Measurements from ENCODE around the gene NRP1.
A peak's percentile ranks its signal among the peaks of the same experiment; 100 is the strongest.
"Not testable (repeated sequence)": the region's sequence is repeated elsewhere in the genome, so short reads cannot be mapped to it uniquely, and the experiment has no call there.

Gene NRP1

DNA sequence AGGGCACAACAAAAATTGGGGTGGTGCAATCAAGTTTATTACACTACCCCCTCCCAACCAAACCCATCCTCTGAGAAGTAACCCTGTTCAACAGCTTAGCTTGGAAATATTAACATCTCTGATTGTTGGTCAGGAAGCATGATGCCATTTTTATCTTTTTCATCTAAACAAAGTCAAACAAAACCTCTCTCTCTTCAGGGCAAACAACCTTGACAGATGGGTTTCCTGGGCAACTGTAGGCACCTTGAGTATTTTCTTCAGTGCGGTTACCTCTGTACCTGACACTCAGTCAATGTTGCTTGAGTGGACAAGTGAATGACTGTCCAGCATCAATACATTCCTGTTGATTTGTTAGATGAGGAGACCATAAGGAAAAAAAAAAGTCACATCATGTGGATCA, 183.6 kb downstream of the NRP1 start:
- no peak for DNase-seq (ENCODE audit: low read depth in 3 of 3)

DNA sequence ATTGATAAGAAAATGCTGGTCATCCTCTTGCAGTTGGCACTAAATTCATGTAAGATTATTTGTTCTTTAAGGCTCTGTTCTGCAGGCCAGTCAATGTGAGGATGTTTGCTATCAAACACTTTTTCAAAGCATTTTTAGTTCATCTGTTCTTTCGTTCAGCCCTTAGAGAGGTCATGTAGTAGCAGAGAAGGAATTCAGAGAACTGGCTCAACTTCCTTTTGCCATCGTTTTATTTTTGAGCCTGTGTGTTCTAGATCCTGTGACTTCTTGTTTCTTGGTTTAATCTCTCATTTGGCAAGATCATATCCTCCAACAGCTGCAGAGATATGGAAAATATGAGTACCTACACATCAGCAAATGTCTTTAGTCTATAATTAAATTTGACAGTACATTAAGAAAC, 184.3 kb downstream of the NRP1 start:
- DNase-seq (ENCODE audit: low read depth in 3 of 3): no peak

GRCh38 chr10:33147013-33147310, 187.5 kb downstream of the NRP1 start:
- DNase-seq (ENCODE audit: low read depth in 3 of 3): no peak

- DNase-seq (ENCODE audit: low read depth in 3 of 3): no peak
Observed at GRCh38 chr10:33146189-33147012, 188.1 kb downstream of the NRP1 start.

DNA sequence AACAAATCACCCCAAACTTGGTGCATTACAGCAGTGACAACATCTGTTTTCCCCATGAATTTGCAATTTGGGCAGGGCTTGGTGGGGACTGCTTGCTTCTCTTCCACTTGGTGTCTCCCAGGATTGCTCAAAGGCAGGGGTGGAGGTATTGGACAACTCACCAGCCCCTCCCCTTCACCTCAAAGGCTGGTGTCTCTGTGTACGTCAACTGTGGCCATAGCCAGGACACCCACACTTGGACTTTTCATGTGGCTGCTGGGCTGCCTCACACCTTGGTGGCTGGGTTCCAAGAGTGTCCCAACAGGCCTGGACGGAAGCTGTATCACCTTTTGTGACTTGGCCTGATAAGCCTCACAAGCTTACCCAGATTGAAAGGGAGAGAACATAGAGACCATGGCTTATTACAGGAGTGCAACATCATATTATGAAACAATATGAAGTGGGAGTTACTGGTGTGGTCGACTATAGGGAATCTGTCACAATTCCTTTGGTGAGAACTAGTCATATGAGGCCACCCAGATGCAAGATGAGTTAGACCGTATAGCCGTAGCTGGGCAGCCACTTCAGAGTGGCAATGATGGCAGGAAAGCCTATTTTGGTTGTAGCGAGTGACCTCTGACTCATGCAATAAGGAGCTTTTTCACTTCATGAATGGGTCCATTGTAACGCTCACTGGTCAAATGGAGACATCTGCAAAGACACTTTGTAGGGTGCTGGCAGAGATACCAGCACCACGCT, 188.8 kb downstream of the NRP1 start:
- DNase-seq (ENCODE audit: low read depth in 3 of 3): no peak

DNA sequence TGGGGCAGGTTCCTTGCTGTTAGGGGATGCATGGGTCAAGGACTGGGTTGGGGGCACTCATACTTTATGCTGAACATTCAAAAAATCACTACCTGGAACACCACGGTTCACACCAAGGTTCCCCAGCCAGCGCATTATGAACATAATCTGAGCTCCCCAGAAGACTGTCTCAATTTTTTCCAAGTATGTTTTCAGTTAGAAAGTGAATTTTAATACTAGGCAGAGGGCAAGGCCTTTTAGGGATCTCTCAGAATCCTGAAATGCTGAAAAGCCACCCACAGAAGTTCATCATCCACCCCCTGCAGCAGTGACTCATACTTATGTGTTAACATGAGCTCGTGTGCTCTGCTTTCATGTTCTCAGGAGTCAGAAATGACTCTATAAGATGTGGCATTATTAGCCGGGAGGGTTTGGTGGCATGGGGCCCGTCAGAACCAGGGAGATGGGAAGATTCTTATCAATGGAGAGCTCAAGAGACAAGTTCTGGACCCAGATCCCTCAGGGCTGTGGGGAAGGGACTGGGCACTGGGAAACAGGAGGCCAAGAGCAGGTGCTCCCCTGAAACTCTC, 191.2 kb downstream of the NRP1 start:
- peak in 1 of 3 experiments; percentile 40 for DNase-seq (ENCODE audit: low read depth in 3 of 3)

- no peak for DNase-seq (ENCODE audit: low read depth in 3 of 3)
Observed at GRCh38 chr10:33142295-33142694, 192.2 kb downstream of the NRP1 start.

GRCh38 chr10:33141251-33141650, 193.2 kb downstream of the NRP1 start:
- DNase-seq (ENCODE audit: low read depth in 3 of 3): no peak

GRCh38 chr10:33139181-33139646, 195.3 kb downstream of the NRP1 start:
- DNase-seq (ENCODE audit: low read depth in 3 of 3): peak in 2 of 3 experiments; percentile 33 to 41

DNA sequence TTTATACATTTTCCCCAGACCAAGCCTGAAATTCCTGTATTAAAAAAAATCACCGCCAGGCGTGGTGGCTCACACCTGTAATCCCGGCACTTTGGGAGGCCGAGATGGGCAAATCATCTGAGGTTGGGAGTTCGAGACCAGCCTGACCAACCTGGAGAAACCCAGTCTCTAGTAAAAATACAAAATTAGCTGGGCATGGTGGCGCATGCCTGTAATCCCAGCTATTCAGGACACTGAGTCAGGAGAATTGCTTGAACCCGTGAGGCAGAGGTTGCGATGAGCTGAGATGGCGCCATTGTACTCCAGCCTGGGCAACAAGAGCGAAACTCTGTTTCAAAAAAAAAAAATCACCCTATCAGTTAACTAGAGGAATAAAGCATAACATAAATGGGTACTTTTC, 195.8 kb downstream of the NRP1 start:
- DNase-seq (ENCODE audit: low read depth in 3 of 3): not testable (repeated sequence)

DNA sequence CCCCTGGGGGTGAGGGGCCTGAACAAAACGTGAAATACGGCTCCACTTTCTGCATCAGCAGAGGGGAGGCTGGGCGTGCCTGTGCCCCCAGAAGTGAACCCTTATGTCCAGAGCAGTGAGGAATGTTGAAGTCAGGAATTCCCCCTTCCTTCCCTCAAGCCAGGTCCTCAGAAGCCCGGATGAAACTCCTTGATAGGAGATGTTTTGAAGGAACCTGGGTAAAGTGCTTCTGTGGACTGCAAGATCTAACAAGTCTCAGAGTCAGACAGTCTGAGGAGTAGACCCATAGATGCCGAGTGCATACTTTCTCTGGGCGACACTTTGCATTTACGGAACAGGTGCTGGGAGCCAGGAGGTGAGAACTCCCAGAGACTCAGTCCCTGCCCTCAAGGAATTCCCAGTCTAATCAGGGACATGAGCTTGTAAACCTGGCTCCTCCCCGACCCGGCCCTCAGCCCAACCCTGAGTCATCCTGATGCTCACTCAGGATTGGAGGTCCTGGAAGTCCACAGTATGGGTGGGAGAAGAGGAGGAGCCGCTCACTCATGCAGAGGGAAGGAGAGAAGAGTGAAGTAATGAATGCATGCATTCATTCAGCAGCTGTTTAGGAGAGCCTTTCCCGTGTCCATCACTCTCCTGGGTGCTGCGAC, 197.0 kb downstream of the NRP1 start:
- no peak for DNase-seq (ENCODE audit: low read depth in 3 of 3)

DNA sequence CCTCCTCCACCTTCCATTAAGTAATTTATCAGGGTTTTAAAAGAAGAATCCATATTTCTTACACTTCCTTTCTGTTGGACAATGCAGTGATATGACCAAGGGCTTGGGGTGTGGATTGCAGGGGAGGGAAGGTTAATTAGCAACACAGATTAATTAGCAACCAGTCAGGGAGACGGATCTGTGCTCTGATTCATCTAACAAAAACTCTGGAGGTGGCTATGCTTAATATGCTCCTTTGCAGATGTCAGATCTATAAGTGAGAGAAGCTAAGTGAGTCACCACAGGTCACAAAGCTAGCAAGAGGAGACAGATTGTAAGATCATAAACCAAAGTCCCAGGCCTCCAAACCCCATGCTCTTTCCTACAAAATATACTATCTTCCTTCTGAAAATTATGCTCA, 197.7 kb downstream of the NRP1 start:
- DNase-seq (ENCODE audit: low read depth in 3 of 3): no peak

DNA sequence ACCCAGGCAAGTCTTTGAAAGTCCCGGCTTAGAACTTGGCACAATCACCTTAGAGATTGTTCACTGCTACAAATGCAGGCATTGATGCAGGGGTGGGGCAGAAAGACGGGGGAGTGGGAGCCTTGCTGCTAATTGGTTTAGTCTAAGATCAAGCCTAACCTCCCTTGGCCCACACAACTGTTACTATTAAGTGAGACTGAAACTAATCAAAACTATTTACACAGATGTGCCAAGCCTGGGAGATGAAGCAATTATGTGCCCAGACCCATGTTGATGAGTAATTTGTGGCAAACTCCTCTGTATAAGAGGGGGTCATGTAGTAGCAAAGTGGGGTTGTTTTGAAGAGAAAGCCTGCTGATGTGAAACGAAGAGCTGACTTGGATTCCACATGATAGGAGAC, 198.2 kb downstream of the NRP1 start:
- DNase-seq (ENCODE audit: low read depth in 3 of 3): no peak

DNA sequence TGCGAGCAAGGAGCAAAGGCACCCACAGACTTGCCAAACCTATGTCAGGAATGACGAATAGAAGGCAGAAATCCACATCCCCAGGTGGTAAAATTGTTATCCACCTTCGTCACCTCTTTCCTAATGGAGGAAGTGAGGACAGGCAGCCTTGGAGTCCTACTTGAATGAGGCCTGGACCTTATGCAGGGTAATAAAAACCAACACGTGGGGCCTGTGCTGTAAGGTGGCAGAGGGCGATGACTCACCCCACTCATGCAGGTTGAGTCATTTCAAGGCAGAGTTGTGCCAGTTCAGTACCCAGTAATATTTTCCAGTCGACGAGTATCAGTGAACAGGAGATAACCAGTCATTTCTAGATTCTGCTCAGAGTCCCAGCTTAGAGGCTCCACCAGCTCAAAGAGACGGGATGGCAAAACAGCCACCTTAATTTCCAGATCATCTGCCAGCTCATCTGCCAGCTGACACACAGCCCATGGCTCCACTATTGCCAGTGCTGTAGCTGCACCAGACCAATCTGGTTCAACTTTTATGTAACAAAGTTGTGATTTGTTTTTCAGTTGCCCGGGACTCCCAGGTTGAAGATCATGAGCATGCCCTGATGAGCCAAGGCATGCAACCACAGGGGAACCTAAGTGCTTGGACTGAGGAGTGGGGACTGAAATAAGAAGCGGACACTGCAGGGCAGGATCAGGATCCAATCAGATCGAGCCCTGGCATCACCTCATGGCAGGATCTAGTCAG, 200.3 kb downstream of the NRP1 start:
- peak in 2 of 3 experiments; percentile 68 to 72 for DNase-seq (ENCODE audit: low read depth in 3 of 3)

- no peak for DNase-seq (ENCODE audit: low read depth in 3 of 3)
Observed at GRCh38 chr10:33133557-33133956, 200.9 kb downstream of the NRP1 start.

DNA sequence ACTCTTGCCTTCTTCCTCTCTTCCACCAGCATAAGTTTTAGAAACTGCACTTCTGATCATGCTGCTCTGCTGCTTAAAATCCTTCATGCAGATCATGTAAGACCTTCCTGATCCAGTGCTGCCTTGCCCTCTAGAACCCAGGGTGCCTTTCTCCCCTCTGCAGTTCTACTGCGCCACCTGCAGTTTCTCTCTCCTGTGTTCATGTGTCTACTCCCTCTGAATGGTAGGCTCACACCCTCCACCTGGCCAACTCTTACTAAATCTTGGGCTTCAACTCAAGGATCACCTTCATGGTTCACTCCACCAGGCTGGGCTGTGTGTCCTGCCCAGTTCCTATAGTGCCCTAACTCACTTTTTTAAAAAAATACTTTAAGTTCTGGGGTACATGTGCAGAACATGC, 201.8 kb downstream of the NRP1 start:
- DNase-seq (ENCODE audit: low read depth in 3 of 3): no peak

DNA sequence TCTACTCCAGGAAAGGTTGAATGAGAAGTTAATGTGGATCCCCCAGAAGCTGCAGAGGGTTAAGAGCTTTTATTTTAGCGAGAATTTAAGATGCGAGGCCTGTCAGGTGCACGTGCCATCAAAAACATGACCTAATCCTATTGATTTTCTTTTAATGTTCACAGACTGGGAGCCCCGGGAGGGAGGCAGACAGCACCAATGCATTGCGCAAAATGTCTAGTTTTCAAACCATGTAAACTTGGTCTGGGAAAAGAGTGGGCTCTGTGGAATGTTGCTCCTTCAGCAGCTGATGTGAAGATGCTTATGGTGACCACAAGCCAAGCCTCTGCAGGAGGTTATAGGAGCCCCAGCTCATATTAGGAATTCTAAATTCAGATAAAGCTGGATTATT, 204.5 kb downstream of the NRP1 start:
- no peak for DNase-seq (ENCODE audit: low read depth in 3 of 3)

- no peak for DNase-seq (ENCODE audit: low read depth in 3 of 3)
Observed at GRCh38 chr10:33129141-33129995, 205.1 kb downstream of the NRP1 start.

- no peak for DNase-seq (ENCODE audit: low read depth in 3 of 3)
Observed at GRCh38 chr10:33127622-33128021, 206.8 kb downstream of the NRP1 start.

Data from stimulated activated CD4-positive, alpha-beta T cell treated with anti-CD3 and anti-CD28 coated beads, TNF-alpha, amount 100 ng/mL, for 4 hours (primary cell).